SK-N-SH (cell line): ENCODE data around the gene GOLGA6L7. TPM values are rescaled to one million over a fixed set of nuclear protein-coding genes. Genes with fewer than 3 reads are reported as not detected.
"Not testable (repeated sequence)": the region's sequence is repeated elsewhere in the genome, so short reads cannot be mapped to it uniquely, and the experiment has no call there.

Experiments used
- CTCF ChIA-PET: fragments of 300-600, 350-600 bp; formaldehyde crosslinking; extraction: SDS; loops from one replicate; lab custom pipeline; 2021; lab: Yijun Ruan, JAX
- POLR2A ChIA-PET: fragments of 350-600 bp; sonication (Branson Sonifier 250); formaldehyde crosslinking; extraction: SDS; loops from one replicate; lab custom pipeline; 2020; ENCODE audit warnings: antibody characterized with exemption, inconsistent platforms; lab: Yijun Ruan, JAX
- DNase-seq: peaks from one replicate; pipeline ENCODE4 v3.0.0; 2012
- H2AFZ ChIP-seq: fragments of 200-600 bp; sonication (generic); 2 replicates; pipeline ENCODE4 v1.8.1; 2016; ENCODE audit warnings: antibody characterized with exemption, mild to moderate bottlenecking, low read depth
- H3F3A ChIP-seq: fragments of 200-600 bp; sonication (generic); replicated peaks from 2 replicates; pipeline ENCODE3; 2016; ENCODE audit warnings: antibody characterized with exemption, mild to moderate bottlenecking; ENCODE audit not compliant: insufficient read depth
- H3K27ac ChIP-seq, 2 experiments: fragments of 200-500 bp in 1 of 2; fragments of 200-600 bp in 1 of 2; sonication (Bioruptor generic) in 1 of 2; sonication (generic), shearing (Covaris generic) in 1 of 2; 2 replicates each; pipeline versions ENCODE4 v1.5.1 to v1.6.1; 2014 to 2016; ENCODE audit warnings: low read depth in 2 of 2, inconsistent platforms in 1 of 2, low read length in 1 of 2, mild to moderate bottlenecking in 1 of 2, mixed read lengths in 1 of 2
- H3K27me3 ChIP-seq: fragments of 200-600 bp; sonication (generic), shearing (Covaris generic); 2 replicates; pipeline ENCODE4 v1.6.1; 2016; ENCODE audit warnings: mixed run types; ENCODE audit not compliant: insufficient read depth
- H3K36me3 ChIP-seq, 2 experiments: fragments of 200-500 bp in 1 of 2; fragments of 200-600 bp in 1 of 2; sonication (Bioruptor generic) in 1 of 2; sonication (generic) in 1 of 2; replicated peaks in 1 of 2; 2 replicates each; pipeline versions ENCODE3 to v1.5.1; 2014 to 2016; ENCODE audit warnings: low read length in 1 of 2, mild to moderate bottlenecking in 1 of 2; ENCODE audit not compliant: insufficient read depth in 2 of 2, control insufficient read depth in 1 of 2
- H3K4me1 ChIP-seq, 2 experiments: fragments of 200-500 bp in 1 of 2; fragments of 200-600 bp in 1 of 2; sonication (Bioruptor generic) in 1 of 2; sonication (generic), shearing (Covaris generic) in 1 of 2; 2 replicates each; pipeline versions ENCODE4 v1.5.1 to v1.6.1; 2014 to 2016; ENCODE audit warnings: low read depth in 1 of 2, low read length in 1 of 2, mixed run types in 1 of 2; ENCODE audit not compliant: insufficient read depth in 2 of 2, control insufficient read depth in 1 of 2
- H3K4me2 ChIP-seq: fragments of 200-600 bp; sonication (generic), shearing (Covaris generic); 2 replicates; pipeline ENCODE4 v1.6.1; 2017; ENCODE audit warnings: mixed run types
- H3K4me3 ChIP-seq, 2 experiments: fragments of 200-500 bp in 1 of 2; fragments of 200-600 bp in 1 of 2; sonication (Bioruptor generic) in 1 of 2; sonication (generic), shearing (Covaris generic) in 1 of 2; 2 replicates each; pipeline versions ENCODE4 v1.5.1 to v1.8.1; 2014 to 2016; ENCODE audit warnings: low read depth in 2 of 2, inconsistent platforms in 1 of 2, low read length in 1 of 2, mild to moderate bottlenecking in 1 of 2, mixed read lengths in 1 of 2, moderate library complexity in 1 of 2
- H3K79me2 ChIP-seq: fragments of 200-600 bp; sonication (generic); 2 replicates; pipeline ENCODE4 v1.8.1; 2017; ENCODE audit warnings: mild to moderate bottlenecking; ENCODE audit not compliant: insufficient read depth
- H3K9ac ChIP-seq: fragments of 200-600 bp; sonication (generic); 2 replicates; pipeline ENCODE4 v1.6.1; 2017; ENCODE audit warnings: mixed run types
- H3K9me2 ChIP-seq: fragments of 200-600 bp; sonication (generic); 2 replicates; pipeline ENCODE4 v1.6.1; 2017; ENCODE audit warnings: mixed run types
- H3K9me3 ChIP-seq: fragments of 200-600 bp; sonication (generic); 2 replicates; pipeline ENCODE4 v1.6.1; 2017; ENCODE audit warnings: mixed run types, mild to moderate bottlenecking, moderate library complexity
- H4K20me1 ChIP-seq: fragments of 200-600 bp; sonication (generic); 2 replicates; pipeline ENCODE4 v1.6.1; 2017; ENCODE audit warnings: mild to moderate bottlenecking, mixed run types; ENCODE audit not compliant: insufficient read depth
- RAD21 ChIP-seq: IDR thresholded peaks from 2 replicates; pipeline ENCODE4 v1.6.1; 2012; ENCODE audit warnings: mild to moderate bottlenecking, low read length
- WGBS: methylation state at CpG from one replicate; pipeline ENCODE4 v1.1.6; 2017; ENCODE audit warnings: low lambda C conversion rate; 5-methylcytosine and 5-hydroxymethylcytosine counted together
- polyA plus RNA-seq, 3 experiments: library from polyadenylated mRNA; depleted of rRNA; stranded (reverse); fragments of >200 nt; gene quantifications; 2 replicates each; pipeline ENCODE4 v1.2.3, GENCODE V29; 2012
- TF ChIP-seq, protein P1 (sequence below): fragments of 200-600 bp; sonication (generic); IDR thresholded peaks from 2 replicates; pipeline ENCODE4 v1.6.1; 2017; ENCODE audit warnings: antibody characterized with exemption, mild to moderate bottlenecking, moderate library complexity

Gene GOLGA6L7
- polyA plus RNA-seq, 1 of the 3 experiments (the other 2 are of a cell fraction) = not detected

DNA sequence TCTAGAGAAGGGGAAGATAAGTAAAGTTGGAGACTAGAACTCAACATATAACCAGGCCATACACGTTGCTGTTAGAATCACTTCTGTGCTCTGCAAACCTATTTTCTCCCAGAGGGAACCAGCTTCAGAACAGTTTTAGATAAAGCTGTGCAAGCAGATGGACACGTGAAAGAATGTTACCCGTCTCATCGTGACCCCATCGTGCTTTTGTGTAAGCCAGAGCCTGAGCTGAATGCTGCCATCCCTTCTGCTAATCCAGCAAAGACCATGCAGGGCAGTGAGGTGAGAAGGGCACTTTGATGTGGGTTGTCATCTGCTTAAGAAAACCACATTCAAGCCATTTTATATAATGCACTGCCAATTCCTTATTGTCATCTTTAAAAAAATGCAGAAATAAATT is 40.3 kb downstream of the GOLGA6L7 start:
- POLR2A ChIA-PET, H3K4me3 ChIP-seq, H3K36me3 ChIP-seq, DNase-seq, H3K4me1 ChIP-seq, H3K27ac ChIP-seq, H2AFZ ChIP-seq, H3K9me2 ChIP-seq, H3K9me3 ChIP-seq, H3K79me2 ChIP-seq, CTCF ChIA-PET, H3K27me3 ChIP-seq, H3K4me2 ChIP-seq, H4K20me1 ChIP-seq, H3F3A ChIP-seq, H3K9ac ChIP-seq: not testable (repeated sequence)
- 76% methylated on average over 5 of the region's 5 CpGs for WGBS

DNA sequence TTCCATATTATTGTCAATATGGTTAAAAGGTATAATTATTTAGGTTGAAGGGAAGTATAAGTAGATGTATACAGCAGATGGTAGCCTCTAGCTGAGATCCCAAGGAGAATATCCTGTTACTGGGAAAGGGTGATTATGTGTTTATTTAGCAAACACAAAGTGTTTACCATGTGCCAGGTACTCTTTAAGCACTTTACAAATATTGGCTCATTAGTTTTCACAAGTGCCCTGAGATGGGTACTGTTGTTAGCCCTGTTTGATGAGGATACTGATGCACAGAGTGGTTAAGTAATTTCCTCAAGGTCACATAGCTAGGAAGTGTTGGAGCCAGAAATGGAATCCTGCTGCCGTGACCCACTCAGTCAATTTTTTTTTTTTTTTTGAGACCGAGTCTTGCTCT is 48.1 kb downstream of the GOLGA6L7 start:
- H3F3A ChIP-seq, H3K9me3 ChIP-seq, H3K4me1 ChIP-seq, DNase-seq, H3K4me2 ChIP-seq, H3K27me3 ChIP-seq, H4K20me1 ChIP-seq, H3K36me3 ChIP-seq, H3K9ac ChIP-seq, H3K9me2 ChIP-seq, H3K4me3 ChIP-seq, H3K27ac ChIP-seq, H2AFZ ChIP-seq, POLR2A ChIA-PET, H3K79me2 ChIP-seq, CTCF ChIA-PET: not testable (repeated sequence)
- 86% methylated on average over 2 of the region's 2 CpGs for WGBS

- H2AFZ ChIP-seq, H3K4me2 ChIP-seq, CTCF ChIA-PET, H4K20me1 ChIP-seq, H3K4me3 ChIP-seq, H3K9me2 ChIP-seq, H3K27me3 ChIP-seq, H3K27ac ChIP-seq, H3K36me3 ChIP-seq, H3K79me2 ChIP-seq, H3K9me3 ChIP-seq, H3F3A ChIP-seq, POLR2A ChIA-PET, H3K4me1 ChIP-seq, H3K9ac ChIP-seq, DNase-seq: not testable (repeated sequence)
- WGBS = 72% methylated on average over 2 of the region's 2 CpGs
Measured at GRCh38 chr15:28798234-28798633, 50.2 kb downstream of the GOLGA6L7 start.

GRCh38 chr15:28794231-28794630 is 54.2 kb downstream of the GOLGA6L7 start:
- POLR2A ChIA-PET, DNase-seq, H3K4me2 ChIP-seq, H3K27me3 ChIP-seq, H3K79me2 ChIP-seq, H3F3A ChIP-seq, H3K9me3 ChIP-seq, H3K4me3 ChIP-seq, H3K9me2 ChIP-seq, H3K4me1 ChIP-seq, CTCF ChIA-PET, H3K27ac ChIP-seq, H2AFZ ChIP-seq, H3K36me3 ChIP-seq, H4K20me1 ChIP-seq, H3K9ac ChIP-seq: not testable (repeated sequence)
- TF ChIP-seq, protein P1, sequence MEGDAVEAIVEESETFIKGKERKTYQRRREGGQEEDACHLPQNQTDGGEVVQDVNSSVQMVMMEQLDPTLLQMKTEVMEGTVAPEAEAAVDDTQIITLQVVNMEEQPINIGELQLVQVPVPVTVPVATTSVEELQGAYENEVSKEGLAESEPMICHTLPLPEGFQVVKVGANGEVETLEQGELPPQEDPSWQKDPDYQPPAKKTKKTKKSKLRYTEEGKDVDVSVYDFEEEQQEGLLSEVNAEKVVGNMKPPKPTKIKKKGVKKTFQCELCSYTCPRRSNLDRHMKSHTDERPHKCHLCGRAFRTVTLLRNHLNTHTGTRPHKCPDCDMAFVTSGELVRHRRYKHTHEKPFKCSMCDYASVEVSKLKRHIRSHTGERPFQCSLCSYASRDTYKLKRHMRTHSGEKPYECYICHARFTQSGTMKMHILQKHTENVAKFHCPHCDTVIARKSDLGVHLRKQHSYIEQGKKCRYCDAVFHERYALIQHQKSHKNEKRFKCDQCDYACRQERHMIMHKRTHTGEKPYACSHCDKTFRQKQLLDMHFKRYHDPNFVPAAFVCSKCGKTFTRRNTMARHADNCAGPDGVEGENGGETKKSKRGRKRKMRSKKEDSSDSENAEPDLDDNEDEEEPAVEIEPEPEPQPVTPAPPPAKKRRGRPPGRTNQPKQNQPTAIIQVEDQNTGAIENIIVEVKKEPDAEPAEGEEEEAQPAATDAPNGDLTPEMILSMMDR = peak; percentile 44
- TF ChIP-seq RAD21 = peak; percentile 29; the same call in 1 of the 2 replicates
- 67% methylated on average over 3 of the region's 3 CpGs for WGBS

Other genes with a start within 250 kb of the GOLGA6L7 start
- gene GOLGA8M, start 136.2 kb downstream of the GOLGA6L7 start, polyA plus RNA-seq (2012; rRNA removed) = 0.10 TPM in 1 of 2 replicates, not detected in the other
- gene APBA2, start 37.3 kb upstream of the GOLGA6L7 start, polyA plus RNA-seq (2012; rRNA removed) = 12.7 and 14.0 TPM in 2 replicates